A549 (cell line): ENCODE data around the gene PRRG3. TPM values are rescaled to one million over a fixed set of nuclear protein-coding genes. Genes with fewer than 3 reads are reported as not detected.

ENCODE experiments used
- ATAC-seq, 2 experiments: fragments of 200-7000 bp in 1 of 2; fragments of >200 bp in 1 of 2; cut with Nextera tagmentation in 1 of 2; cut with Tn5 transposase in 1 of 2; 3 replicates each; pipeline versions ENCODE4 v1.8.0 to v1.9.1; 2018 to 2020; ENCODE audit warnings: mild to moderate bottlenecking in 1 of 2, moderate library complexity in 1 of 2
- CTCF ChIA-PET: fragments of 300-600 bp; sonication (Branson Sonifier 250); formaldehyde crosslinking; extraction: SDS; loops from one replicate; lab custom pipeline; 2021; ENCODE audit warnings: antibody characterized with exemption, inconsistent platforms; lab: Yijun Ruan, JAX
- POLR2A ChIA-PET: fragments of 350-600 bp; formaldehyde crosslinking; extraction: SDS; loops from one replicate; lab custom pipeline; 2021; ENCODE audit warnings: antibody characterized with exemption, inconsistent platforms; lab: Yijun Ruan, JAX
- DNase-seq, 2 experiments: peaks; one replicate each; pipeline versions ENCODE4 v3.0.0 to v3.0.0-alpha.2; 2011 to 2016; ENCODE audit warnings: low read depth in 1 of 2, low spot score in 1 of 2
- FAIRE-seq: peaks from 2 replicates; lab custom pipeline; 2011; peaks lifted over from hg19 to GRCh38; lab: Jason Lieb, UNC
- H3K27ac ChIP-seq, 2 experiments: fragments of >200 bp; sonication (Bioruptor Twin); formaldehyde crosslinking; 3 replicates each; pipeline ENCODE4 v1.5.1; 2016 to 2017
- H3K4me1 ChIP-seq: fragments of >200 bp; sonication (Bioruptor Twin); formaldehyde crosslinking; 3 replicates; pipeline ENCODE4 v1.6.1; 2016
- H3K4me2 ChIP-seq: fragments of >200 bp; sonication (Bioruptor Twin); formaldehyde crosslinking; 3 replicates; pipeline ENCODE4 v1.6.1; 2016
- H3K4me3 ChIP-seq: fragments of >200 bp; sonication (Bioruptor Twin); formaldehyde crosslinking; 3 replicates; pipeline ENCODE4 v1.5.1; 2016
- H3K9me3 ChIP-seq: fragments of >200 bp; sonication (Bioruptor Twin); formaldehyde crosslinking; 3 replicates; pipeline ENCODE4 v1.6.1; 2016
- BCL3 ChIP-seq: fragments of >200 bp; sonication (Bioruptor Twin); formaldehyde crosslinking; IDR thresholded peaks from 3 replicates; pipeline ENCODE4 v1.6.1; 2016
- CBX8 ChIP-seq: fragments of 200-600 bp; sonication (generic); IDR thresholded peaks from 2 replicates; pipeline ENCODE4 v1.6.1; 2016
- CHD2 ChIP-seq: fragments of 150-350 bp; IDR thresholded peaks from 2 replicates; pipeline ENCODE4 v1.6.1; 2014; ENCODE audit warnings: low read length; ENCODE audit not compliant: partially characterized antibody
- GATA3 ChIP-seq: IDR thresholded peaks from 2 replicates; pipeline ENCODE4 v1.6.1; 2012; ENCODE audit warnings: borderline replicate concordance
- HEYL ChIP-seq: fragments of 250-450 bp; sonication (Bioruptor Pico); IDR thresholded peaks from 2 replicates; pipeline ENCODE4 v1.8.0; 2021; ENCODE audit warnings: mild to moderate bottlenecking, moderate library complexity
- JUN ChIP-seq, 2 experiments: fragments of >200 bp; sonication (Bioruptor Twin); formaldehyde crosslinking; IDR thresholded peaks; 2 replicates in 1 of 2; 3 replicates in 1 of 2; pipeline ENCODE4 v1.6.1; 2016 to 2017
- MAFK ChIP-seq: fragments of 450-650 bp; IDR thresholded peaks from 2 replicates; pipeline ENCODE4 v1.6.1; 2014; ENCODE audit not compliant: partially characterized antibody
- NPAS2 ChIP-seq: fragments of 250-450 bp; sonication (Bioruptor Pico); IDR thresholded peaks from 2 replicates; pipeline ENCODE4 v1.8.0; 2022; ENCODE audit warnings: mild to moderate bottlenecking, moderate library complexity, borderline replicate concordance
- PHF8 ChIP-seq: fragments of 200-600 bp; sonication (generic); IDR thresholded peaks from 2 replicates; pipeline ENCODE4 v1.6.1; 2016; ENCODE audit warnings: low read depth, mild to moderate bottlenecking, antibody characterized with exemption, moderate library complexity, borderline replicate concordance
- RARB ChIP-seq: fragments of 250-450 bp; sonication (Bioruptor Pico); IDR thresholded peaks from 2 replicates; pipeline ENCODE4 v1.8.0; 2021; ENCODE audit warnings: mild to moderate bottlenecking, moderate library complexity
- RFX5 ChIP-seq: fragments of 450-650 bp; IDR thresholded peaks from 2 replicates; pipeline ENCODE4 v1.7.1; 2014; ENCODE audit warnings: antibody characterized with exemption, mild to moderate bottlenecking, moderate library complexity
- SREBF2 ChIP-seq: fragments of 450-650 bp; IDR thresholded peaks from 2 replicates; pipeline ENCODE4 v1.6.1; 2014; ENCODE audit warnings: mild to moderate bottlenecking, moderate library complexity
- ZFP36 ChIP-seq: fragments of 450-650 bp; IDR thresholded peaks from 2 replicates; pipeline ENCODE4 v1.6.1; 2014; ENCODE audit warnings: borderline replicate concordance; ENCODE audit not compliant: partially characterized antibody
- ZNF302 ChIP-seq: fragments of 250-450 bp; sonication (Bioruptor Pico); IDR thresholded peaks from 2 replicates; pipeline ENCODE4 v1.9.0; 2021; ENCODE audit warnings: inconsistent platforms, mild to moderate bottlenecking, moderate library complexity
- ZSCAN20 ChIP-seq: fragments of 250-450 bp; sonication (Bioruptor Pico); IDR thresholded peaks from 2 replicates; pipeline ENCODE4 v1.8.0; 2022; ENCODE audit warnings: mild to moderate bottlenecking, moderate library complexity
- WGBS: methylation state at CpG from one replicate; pipeline ENCODE4 v1.1.6; 2017; ENCODE audit errors: missing lambda C conversion rate; 5-methylcytosine and 5-hydroxymethylcytosine counted together
- polyA plus RNA-seq, 4 experiments: library from polyadenylated mRNA; depleted of rRNA in 3 of 4; stranded (reverse); fragments of >200 nt; fragmentation: RNase III in 1 of 4; extraction: RNeasy Plus Mini Kit Qiagen cat#74134 plus additional on column Dnase treatment in 1 of 4; gene quantifications; 2 replicates in 3 of 4; 3 replicates in 1 of 4; pipeline ENCODE4 v1.2.3, GENCODE V29; 2011 to 2017
- TF ChIP-seq, protein P1 (sequence below): fragments of 250-450 bp; sonication (Bioruptor Pico); IDR thresholded peaks from 2 replicates; pipeline ENCODE4 v1.5.0; 2021; ENCODE audit warnings: mild to moderate bottlenecking, moderate library complexity, borderline replicate concordance
- TF ChIP-seq, protein P2 (sequence below): fragments of >200 bp; sonication (Bioruptor Twin); formaldehyde crosslinking; IDR thresholded peaks from 3 replicates; pipeline ENCODE4 v1.5.1; 2016
- TF ChIP-seq, protein P3 (sequence below): fragments of 200-600 bp; sonication (generic); IDR thresholded peaks from 2 replicates; pipeline ENCODE4 v1.6.1; 2016; ENCODE audit warnings: antibody characterized with exemption, mild to moderate bottlenecking, moderate library complexity

Gene PRRG3
- polyA plus RNA-seq, 2 of the 4 experiments (the other 2 are of a cell fraction): not detected

DNA sequence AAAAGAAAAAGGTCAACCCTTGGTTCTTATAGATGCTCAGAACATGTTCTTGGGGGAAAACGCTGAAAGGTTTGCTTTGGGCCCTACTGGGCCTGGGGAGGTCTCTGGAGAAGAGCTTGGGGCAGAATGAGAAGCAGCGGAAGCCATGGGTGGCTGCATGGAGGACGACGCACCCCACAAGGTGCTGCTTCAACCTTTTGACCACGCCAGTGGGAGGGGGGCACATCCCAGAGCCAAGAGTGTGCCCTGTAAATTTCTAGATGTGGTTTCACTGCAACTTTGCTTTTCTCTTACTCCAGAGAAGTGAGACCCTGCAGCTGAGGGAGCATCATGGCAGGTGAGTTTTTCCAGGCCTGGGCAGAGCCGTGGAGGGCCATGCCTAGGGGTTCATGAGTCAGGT is 3.2 kb downstream of the PRRG3 start:
- H3K9me3 ChIP-seq: no peaks in the 10 kb centered on the region
- WGBS: 14% methylated on average over 6 of the region's 6 CpGs
- POLR2A ChIA-PET: no interaction called here
- DNase-seq: no peak
- no peak for ATAC-seq
- no peak overlapping the region for H3K27ac ChIP-seq
- CTCF ChIA-PET: interaction anchor here (1.0 to 1.5 kb wide), 2 partner anchors 15 to 547 kb away, joined by 3 to 4 read pairs; no protein-coding TSS in a partner anchor
- no peak overlapping the region for H3K4me2 ChIP-seq
- no peak overlapping the region for H3K4me3 ChIP-seq
- no peaks in the 10 kb centered on the region for H3K4me1 ChIP-seq
- FAIRE-seq: no peak
- TF ChIP-seq CBX8 (no peak), HEYL (CRISPR knock-in tag) (no peak), GATA3 (no peak), ZSCAN20 (CRISPR knock-in tag) (no peak), CHD2 (no peak), ZFP36 (no peak), RARB (no peak), BCL3 (no peak), ZNF302 (no peak), MAFK (no peak), RFX5 (no peak), SREBF2 (no peak), NPAS2 (CRISPR knock-in tag) (no peak)
- TF ChIP-seq, protein P1, sequence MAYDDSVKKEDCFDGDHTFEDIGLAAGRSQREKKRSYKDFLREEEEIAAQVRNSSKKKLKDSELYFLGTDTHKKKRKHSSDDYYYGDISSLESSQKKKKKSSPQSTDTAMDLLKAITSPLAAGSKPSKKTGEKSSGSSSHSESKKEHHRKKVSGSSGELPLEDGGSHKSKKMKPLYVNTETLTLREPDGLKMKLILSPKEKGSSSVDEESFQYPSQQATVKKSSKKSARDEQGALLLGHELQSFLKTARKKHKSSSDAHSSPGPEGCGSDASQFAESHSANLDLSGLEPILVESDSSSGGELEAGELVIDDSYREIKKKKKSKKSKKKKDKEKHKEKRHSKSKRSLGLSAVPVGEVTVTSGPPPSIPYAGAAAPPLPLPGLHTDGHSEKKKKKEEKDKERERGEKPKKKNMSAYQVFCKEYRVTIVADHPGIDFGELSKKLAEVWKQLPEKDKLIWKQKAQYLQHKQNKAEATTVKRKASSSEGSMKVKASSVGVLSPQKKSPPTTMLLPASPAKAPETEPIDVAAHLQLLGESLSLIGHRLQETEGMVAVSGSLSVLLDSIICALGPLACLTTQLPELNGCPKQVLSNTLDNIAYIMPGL (CRISPR knock-in tag): no peak
- TF ChIP-seq, protein P2, sequence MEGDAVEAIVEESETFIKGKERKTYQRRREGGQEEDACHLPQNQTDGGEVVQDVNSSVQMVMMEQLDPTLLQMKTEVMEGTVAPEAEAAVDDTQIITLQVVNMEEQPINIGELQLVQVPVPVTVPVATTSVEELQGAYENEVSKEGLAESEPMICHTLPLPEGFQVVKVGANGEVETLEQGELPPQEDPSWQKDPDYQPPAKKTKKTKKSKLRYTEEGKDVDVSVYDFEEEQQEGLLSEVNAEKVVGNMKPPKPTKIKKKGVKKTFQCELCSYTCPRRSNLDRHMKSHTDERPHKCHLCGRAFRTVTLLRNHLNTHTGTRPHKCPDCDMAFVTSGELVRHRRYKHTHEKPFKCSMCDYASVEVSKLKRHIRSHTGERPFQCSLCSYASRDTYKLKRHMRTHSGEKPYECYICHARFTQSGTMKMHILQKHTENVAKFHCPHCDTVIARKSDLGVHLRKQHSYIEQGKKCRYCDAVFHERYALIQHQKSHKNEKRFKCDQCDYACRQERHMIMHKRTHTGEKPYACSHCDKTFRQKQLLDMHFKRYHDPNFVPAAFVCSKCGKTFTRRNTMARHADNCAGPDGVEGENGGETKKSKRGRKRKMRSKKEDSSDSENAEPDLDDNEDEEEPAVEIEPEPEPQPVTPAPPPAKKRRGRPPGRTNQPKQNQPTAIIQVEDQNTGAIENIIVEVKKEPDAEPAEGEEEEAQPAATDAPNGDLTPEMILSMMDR: no peak

- POLR2A ChIA-PET: no interaction called here
- DNase-seq (no peak), FAIRE-seq (no peak), ATAC-seq (no peak)
- Histone ChIP-seq H3K27ac (no peak overlapping the region), H3K4me3 (no peak overlapping the region), H3K9me3 (no peaks in the 10 kb centered on the region), H3K4me1 (no peaks in the 10 kb centered on the region), H3K4me2 (no peak overlapping the region)
- TF ChIP-seq PHF8: no peak
- TF ChIP-seq JUN (IDR thresholded peaks at IDR 0.05): no peak
- no peak for TF ChIP-seq ZNF302
- TF ChIP-seq, protein P3, sequence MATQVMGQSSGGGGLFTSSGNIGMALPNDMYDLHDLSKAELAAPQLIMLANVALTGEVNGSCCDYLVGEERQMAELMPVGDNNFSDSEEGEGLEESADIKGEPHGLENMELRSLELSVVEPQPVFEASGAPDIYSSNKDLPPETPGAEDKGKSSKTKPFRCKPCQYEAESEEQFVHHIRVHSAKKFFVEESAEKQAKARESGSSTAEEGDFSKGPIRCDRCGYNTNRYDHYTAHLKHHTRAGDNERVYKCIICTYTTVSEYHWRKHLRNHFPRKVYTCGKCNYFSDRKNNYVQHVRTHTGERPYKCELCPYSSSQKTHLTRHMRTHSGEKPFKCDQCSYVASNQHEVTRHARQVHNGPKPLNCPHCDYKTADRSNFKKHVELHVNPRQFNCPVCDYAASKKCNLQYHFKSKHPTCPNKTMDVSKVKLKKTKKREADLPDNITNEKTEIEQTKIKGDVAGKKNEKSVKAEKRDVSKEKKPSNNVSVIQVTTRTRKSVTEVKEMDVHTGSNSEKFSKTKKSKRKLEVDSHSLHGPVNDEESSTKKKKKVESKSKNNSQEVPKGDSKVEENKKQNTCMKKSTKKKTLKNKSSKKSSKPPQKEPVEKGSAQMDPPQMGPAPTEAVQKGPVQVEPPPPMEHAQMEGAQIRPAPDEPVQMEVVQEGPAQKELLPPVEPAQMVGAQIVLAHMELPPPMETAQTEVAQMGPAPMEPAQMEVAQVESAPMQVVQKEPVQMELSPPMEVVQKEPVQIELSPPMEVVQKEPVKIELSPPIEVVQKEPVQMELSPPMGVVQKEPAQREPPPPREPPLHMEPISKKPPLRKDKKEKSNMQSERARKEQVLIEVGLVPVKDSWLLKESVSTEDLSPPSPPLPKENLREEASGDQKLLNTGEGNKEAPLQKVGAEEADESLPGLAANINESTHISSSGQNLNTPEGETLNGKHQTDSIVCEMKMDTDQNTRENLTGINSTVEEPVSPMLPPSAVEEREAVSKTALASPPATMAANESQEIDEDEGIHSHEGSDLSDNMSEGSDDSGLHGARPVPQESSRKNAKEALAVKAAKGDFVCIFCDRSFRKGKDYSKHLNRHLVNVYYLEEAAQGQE: no peak
- CTCF ChIA-PET: interaction anchor here (1.5 kb wide), 1 partner anchor 14 kb away, joined by 4 read pairs; no protein-coding TSS in a partner anchor
- 40% methylated on average over 2 of the region's 9 CpGs for WGBS
Observed at GRCh38 chrX:151699746-151700145, 4.5 kb downstream of the PRRG3 start.
